HepG2 (cell line): Measurements from ENCODE around the gene ACSL6. TPM values are rescaled to one million over a fixed set of nuclear protein-coding genes. Genes with fewer than 3 reads are reported as not detected.

Experiments used
- ATF3 ChIP-seq: sonication (generic); formaldehyde crosslinking; IDR thresholded peaks from 2 replicates; pipeline ENCODE4 v1.4.0; 2020; ENCODE audit warnings: missing genetic modification reagents
- GATAD2A ChIP-seq: IDR thresholded peaks from 2 replicates; pipeline ENCODE4 v1.6.1; 2016
- IKZF5 ChIP-seq: IDR thresholded peaks from 2 replicates; pipeline ENCODE4 v1.6.1; 2018; ENCODE audit warnings: missing genetic modification reagents, mild to moderate bottlenecking, missing compliant biosample characterization
- IRF1 ChIP-seq: sonication (generic); formaldehyde crosslinking; IDR thresholded peaks from 2 replicates; pipeline ENCODE4 v1.4.0; 2020; ENCODE audit warnings: low read depth, mild to moderate bottlenecking, missing genetic modification reagents
- KLF16 ChIP-seq, 2 experiments: sonication (generic) in 1 of 2; formaldehyde crosslinking in 1 of 2; IDR thresholded peaks; 2 replicates each; pipeline versions ENCODE4 v1.6.1 to v1.8.0; 2016 to 2023; ENCODE audit warnings: missing genetic modification reagents in 2 of 2, missing compliant biosample characterization in 1 of 2
- MIER2 ChIP-seq: IDR thresholded peaks from 2 replicates; pipeline ENCODE4 v1.6.1; 2016; ENCODE audit warnings: missing biosample characterization, missing genetic modification reagents
- NR0B2 ChIP-seq: sonication (generic); formaldehyde crosslinking; IDR thresholded peaks from 2 replicates; pipeline ENCODE4 v1.4.0; 2020; ENCODE audit warnings: mild to moderate bottlenecking, missing genetic modification reagents
- REPIN1 ChIP-seq: sonication (generic); formaldehyde crosslinking; IDR thresholded peaks from 2 replicates; pipeline ENCODE4 v1.8.0; 2022; ENCODE audit warnings: missing genetic modification reagents, low read depth, mild to moderate bottlenecking, borderline replicate concordance
- SOX6 ChIP-seq, 2 experiments: fragments of 450-650 bp in 1 of 2; sonication (generic) in 1 of 2; formaldehyde crosslinking in 1 of 2; IDR thresholded peaks; 2 replicates each; pipeline versions ENCODE4 v1.4.0 to v1.6.1; 2017 to 2020; ENCODE audit warnings: antibody characterized with exemption in 1 of 2, mild to moderate bottlenecking in 1 of 2, missing genetic modification reagents in 1 of 2
- SP140L ChIP-seq: sonication (generic); formaldehyde crosslinking; IDR thresholded peaks from 2 replicates; pipeline ENCODE4 v1.4.0; 2020; ENCODE audit warnings: missing genetic modification reagents, borderline replicate concordance
- STAG1 ChIP-seq: sonication (generic); formaldehyde crosslinking; IDR thresholded peaks from 2 replicates; pipeline ENCODE4 v1.4.0; 2020; ENCODE audit warnings: missing genetic modification reagents
- TEAD3 ChIP-seq: optimal IDR thresholded peaks from 2 replicates; pipeline ENCODE3; 2016; ENCODE audit warnings: borderline replicate concordance
- TOPORS ChIP-seq: sonication (generic); formaldehyde crosslinking; IDR thresholded peaks from 2 replicates; pipeline ENCODE4 v1.8.0; 2023; ENCODE audit warnings: mild to moderate bottlenecking, missing genetic modification reagents
- XRCC5 ChIP-seq: fragments of 200-400 bp; formaldehyde crosslinking; optimal IDR thresholded peaks from 2 replicates; pipeline ENCODE3; 2017; ENCODE audit warnings: mild to moderate bottlenecking, low read length
- YEATS2 ChIP-seq: sonication (generic); formaldehyde crosslinking; IDR thresholded peaks from 2 replicates; pipeline ENCODE4 v1.4.0; 2020; ENCODE audit warnings: missing genetic modification reagents, borderline replicate concordance
- ZBED4 ChIP-seq: sonication (generic); formaldehyde crosslinking; IDR thresholded peaks from 2 replicates; pipeline ENCODE4 v1.4.0; 2020; ENCODE audit warnings: missing genetic modification reagents, borderline replicate concordance
- ZBTB46 ChIP-seq: sonication (generic); formaldehyde crosslinking; IDR thresholded peaks from 2 replicates; pipeline ENCODE4 v1.4.0; 2020; ENCODE audit warnings: mild to moderate bottlenecking, missing genetic modification reagents, borderline replicate concordance
- ZNF121 ChIP-seq: sonication (generic); formaldehyde crosslinking; IDR thresholded peaks from 2 replicates; pipeline ENCODE4 v1.5.0; 2020; ENCODE audit warnings: mild to moderate bottlenecking, missing genetic modification reagents
- ZNF451 ChIP-seq: sonication (generic); formaldehyde crosslinking; IDR thresholded peaks from 2 replicates; pipeline ENCODE4 v1.5.0; 2020; ENCODE audit warnings: mild to moderate bottlenecking, missing genetic modification reagents
- ZSCAN20 ChIP-seq: sonication (generic); formaldehyde crosslinking; IDR thresholded peaks from 2 replicates; pipeline ENCODE4 v1.4.0; 2020; ENCODE audit warnings: missing genetic modification reagents, mild to moderate bottlenecking, borderline replicate concordance
- polyA plus RNA-seq, 8 experiments: library from polyadenylated mRNA; depleted of rRNA in 3 of 8; stranded (reverse) in 7 of 8; unstranded in 1 of 8; fragments of >200 nt; fragmentation: Illumina TruSeq in 4 of 8; extraction: Trizol in 4 of 8; gene quantifications; 2 replicates each; pipeline versions ENCODE4 v1.2.1 to v1.2.3, GENCODE V29; 2011 to 2016; ENCODE audit warnings: low read depth in 4 of 8, missing spikeins in 1 of 8, mixed read lengths in 1 of 8; ENCODE audit not compliant: insufficient read depth in 1 of 8
- total RNA-seq, 5 experiments: library from RNA; depleted of rRNA; stranded (reverse); fragments of >200 nt; fragmentation: Illumina TruSeq; extraction: Trizol; gene quantifications; 2 replicates each; pipeline ENCODE4 v1.2.3, GENCODE V29; 2016; ENCODE audit warnings: low read depth in 1 of 5

Gene ACSL6
- total and polyA plus RNA-seq, 2 of the 13 experiments (the other 11 are each of a cell fraction or from before 2014, with no cell fraction given), result 3.7 to 3.8 TPM

GRCh38 chr5:132007399-132008162 is 3.9 kb downstream of the ACSL6 start (continued):
- TF ChIP-seq TEAD3 (CRISPR knock-in tag), result peak; percentile 31
- no peak for TF ChIP-seq NR0B2 (CRISPR knock-in tag)
- no peak for TF ChIP-seq ZNF121
- no peak for TF ChIP-seq IRF1 (CRISPR knock-in tag)
- TF ChIP-seq SOX6 (IDR thresholded peaks at IDR 0.05), result no peak
- TF ChIP-seq SOX6 (CRISPR knock-in tag; IDR thresholded peaks at IDR 0.05), result peak; percentile 29; the same call in 1 of the 2 replicates
- no peak for TF ChIP-seq ZBTB46 (CRISPR knock-in tag)
- TF ChIP-seq IKZF5 (CRISPR knock-in tag), result no peak
- TF ChIP-seq ZBED4, result 0 out of 2 replicates have a peak, but pooled peaks have one; percentile 33
- peak; percentile 80; the same call in 1 of the 2 replicates for TF ChIP-seq MIER2 (CRISPR knock-in tag)
- peak in 1 of 2 experiments; percentile 46; a peak in 1 of 4 replicates for TF ChIP-seq KLF16 (CRISPR knock-in tag; IDR thresholded peaks at IDR 0.05)
- 0 out of 2 replicates have a peak, but pooled peaks have one; percentile 19 for TF ChIP-seq YEATS2 (CRISPR knock-in tag)
- TF ChIP-seq SP140L (CRISPR knock-in tag), result no peak
- peak; percentile 59; the same call in 1 of the 2 replicates for TF ChIP-seq REPIN1 (CRISPR knock-in tag)
- no peak for TF ChIP-seq ATF3 (CRISPR knock-in tag)
- 0 out of 2 replicates have a peak, but pooled peaks have one; percentile 46 for TF ChIP-seq ZNF451 (CRISPR knock-in tag)
- 0 out of 2 replicates have a peak, but pooled peaks have one; percentile 17 for TF ChIP-seq GATAD2A (CRISPR knock-in tag)
- TF ChIP-seq XRCC5, result peak; percentile 32
- TF ChIP-seq TOPORS, result no peak
- TF ChIP-seq STAG1 (CRISPR knock-in tag), result peak; percentile 98
- TF ChIP-seq ZSCAN20 (CRISPR knock-in tag), result no peak
